Astrocyte of the spinal cord (primary cell): ENCODE results near the gene C1QL2.

Experiments
- DNase-seq: peaks from one replicate; pipeline ENCODE4 v3.0.0; 2011; ENCODE audit warnings: low read depth, low spot score
- H3K4me3 ChIP-seq: 2 replicates; pipeline ENCODE4 v1.5.1; 2011; ENCODE audit warnings: low read depth, mild to moderate bottlenecking, low read length, moderate library complexity
- CTCF ChIP-seq: IDR thresholded peaks from 2 replicates; pipeline ENCODE4 v1.5.1; 2012; ENCODE audit warnings: low read depth, mild to moderate bottlenecking, low read length, inconsistent platforms
- in situ Hi-C: cut with HindIII; loops from 2 replicates; pipeline ENCODE4 v1.10.0; 2017; ENCODE audit warnings: low sequenced_read_pairs

C1QL2 gene

DNA sequence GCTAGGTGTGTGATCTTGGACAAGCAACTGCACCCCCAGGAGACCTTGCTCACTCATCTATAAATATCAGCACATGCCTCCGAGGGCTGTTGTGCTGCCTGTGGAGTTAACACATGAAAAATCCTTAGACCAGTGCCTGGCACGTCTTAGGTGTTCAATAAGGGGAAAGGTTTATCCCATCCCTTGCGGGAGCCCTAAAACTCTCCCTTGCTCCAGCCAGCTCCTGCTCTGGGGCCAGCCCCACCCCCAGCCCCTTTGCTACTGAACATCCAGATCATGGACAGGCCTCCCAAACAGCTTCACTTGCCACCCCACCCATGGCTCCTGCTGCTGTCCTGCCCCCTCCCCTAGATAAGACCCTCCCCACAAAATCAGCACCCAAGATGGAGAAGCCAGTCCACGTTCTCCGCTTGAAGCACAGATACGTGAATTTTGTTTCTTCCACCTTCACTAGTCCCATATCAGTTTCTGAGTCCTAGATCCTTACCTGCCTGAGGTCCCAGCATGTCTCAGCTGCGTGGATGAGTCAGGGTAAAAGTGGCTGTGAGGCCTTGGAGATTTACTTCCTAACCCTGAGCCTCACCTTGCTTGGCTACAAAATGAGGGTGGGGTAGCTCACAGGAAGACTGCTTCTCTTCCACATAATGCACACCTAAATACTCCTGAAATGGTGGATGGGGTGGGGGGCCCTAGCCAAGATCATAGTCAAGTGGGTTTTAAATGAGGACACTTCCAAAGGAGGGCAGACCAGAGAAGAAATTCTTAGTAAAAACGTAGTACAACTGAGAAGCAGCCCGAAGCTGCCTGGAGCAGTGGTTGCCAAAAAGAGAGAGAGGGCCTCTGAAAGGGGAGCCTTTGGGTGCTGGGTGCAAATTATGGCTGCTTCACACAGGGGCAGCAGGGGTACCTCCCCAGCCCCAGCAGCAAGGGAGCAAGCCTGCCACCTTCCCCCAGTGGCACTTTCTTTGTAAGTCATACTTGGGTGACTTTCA is 40.4 kb downstream of the C1QL2 start:
- no peak overlapping the region for H3K4me3 ChIP-seq
- no peak for TF ChIP-seq CTCF
- in situ Hi-C loops = no loop called here
- no peak for DNase-seq

- TF ChIP-seq CTCF = no peak
- H3K4me3 ChIP-seq = no peak overlapping the region
- in situ Hi-C loops = no loop called here
- no peak for DNase-seq
Measured at GRCh38 chr2:119117408-119117807, 41.1 kb downstream of the C1QL2 start.

DNA sequence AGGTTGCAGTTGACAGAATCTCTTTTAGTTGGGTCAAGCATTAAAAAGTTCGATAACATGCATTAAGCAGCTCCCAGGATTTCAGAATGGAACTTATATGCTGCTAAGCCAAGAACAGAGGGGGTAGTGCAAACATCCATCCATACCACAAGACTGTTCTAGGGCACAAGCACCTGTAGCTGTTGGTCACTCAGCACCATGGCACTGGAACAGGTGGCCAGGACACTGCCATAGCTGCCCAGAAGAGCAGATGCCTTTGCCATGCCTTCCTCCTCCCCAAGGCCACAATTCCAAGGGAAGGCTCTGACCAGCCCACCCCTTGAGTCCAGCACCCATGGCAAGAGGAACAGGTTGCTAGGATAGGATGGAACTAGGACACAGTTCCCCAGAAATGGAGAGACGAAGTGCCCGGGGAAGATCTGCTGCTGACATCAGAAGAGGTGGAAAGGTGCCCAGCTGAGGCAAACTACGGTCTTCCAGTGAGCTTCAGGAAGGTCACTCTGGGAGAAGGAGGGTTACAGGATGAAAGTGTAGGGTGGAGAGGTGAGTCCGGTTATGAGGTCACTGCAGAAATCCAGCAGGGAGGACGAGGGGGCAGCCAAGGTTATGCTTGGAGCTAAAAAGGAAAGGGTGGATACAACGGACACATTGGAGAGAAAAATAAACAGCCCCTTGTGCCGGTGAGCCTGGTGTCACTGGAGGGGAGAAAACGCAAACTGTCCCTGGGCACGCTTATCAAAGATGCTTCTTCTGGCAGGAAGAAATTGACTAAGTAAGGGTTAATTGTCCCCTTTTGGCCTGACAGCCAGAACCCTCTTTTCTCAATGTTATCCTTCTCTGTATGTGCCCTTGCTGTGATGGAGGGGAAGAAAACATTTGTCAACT is 41.9 kb downstream of the C1QL2 start:
- in situ Hi-C loops = no loop called here
- H3K4me3 ChIP-seq = no peak overlapping the region
- TF ChIP-seq CTCF = no peak
- DNase-seq = no peak

- no peak for DNase-seq
- no peak overlapping the region for H3K4me3 ChIP-seq
- in situ Hi-C loops = no loop called here
- no peak for TF ChIP-seq CTCF
Measured at GRCh38 chr2:119114266-119114665, 44.3 kb downstream of the C1QL2 start.

- DNase-seq = no peak
- in situ Hi-C loops = no loop called here
Measured at GRCh38 chr2:119113489-119113770, 45.1 kb downstream of the C1QL2 start.

More at GRCh38 chr2:119113489-119113770, 45.1 kb downstream of the C1QL2 start:
- no peak for TF ChIP-seq CTCF
- no peak overlapping the region for H3K4me3 ChIP-seq
